ENCODE measurements around the gene RPL26. TPM values are rescaled to one million over a fixed set of nuclear protein-coding genes. Genes with fewer than 3 reads are reported as not detected.

The RPL26 gene
- 1,768 TPM for polyA plus RNA-seq (2013, experiment 1 of 2; ENCODE audit: insufficient read length)
- 1,919 TPM for polyA plus RNA-seq (2013, experiment 2 of 2; ENCODE audit: insufficient read length)

DNA sequence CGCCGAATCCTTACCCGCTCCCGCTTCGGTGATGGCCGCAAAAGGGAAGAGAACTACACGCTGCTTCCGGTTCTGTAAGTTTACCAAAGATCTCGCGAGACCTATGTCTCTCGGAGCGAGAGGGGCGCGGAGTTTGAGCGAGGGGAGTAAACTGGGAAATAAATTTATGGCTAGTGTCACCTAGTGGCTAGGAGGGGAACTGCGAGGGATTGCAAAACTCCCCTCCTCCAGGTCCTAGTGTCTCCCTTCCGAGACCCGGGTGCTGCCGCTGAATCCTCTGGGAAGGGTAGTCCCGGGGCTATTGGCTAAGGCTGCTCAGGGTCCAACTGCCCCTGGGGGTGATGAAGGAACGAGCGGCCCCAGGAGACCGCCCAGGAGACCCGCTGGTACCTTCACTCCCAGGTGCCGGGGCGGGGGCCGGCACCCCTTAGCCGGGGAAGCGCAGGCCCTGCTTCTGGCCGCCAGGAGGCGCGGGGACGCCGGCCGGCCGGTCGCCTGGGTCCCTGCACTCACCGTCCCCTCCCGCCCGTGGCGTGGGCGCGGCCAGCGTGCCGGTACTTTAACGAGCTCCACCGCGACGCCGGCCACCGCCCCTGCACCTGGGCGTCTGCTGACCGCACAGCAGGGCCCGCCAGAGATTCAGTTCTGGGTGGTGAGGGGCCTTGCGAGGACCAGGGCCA lies at the start of gene RPL26:
TSS of gene RPL26 (minus strand) at position 51 of the 680 bp plus-strand sequence. CDS start 883 bp downstream, outside the sequence.
- peak; percentile 99 for DNase-seq

DNA sequence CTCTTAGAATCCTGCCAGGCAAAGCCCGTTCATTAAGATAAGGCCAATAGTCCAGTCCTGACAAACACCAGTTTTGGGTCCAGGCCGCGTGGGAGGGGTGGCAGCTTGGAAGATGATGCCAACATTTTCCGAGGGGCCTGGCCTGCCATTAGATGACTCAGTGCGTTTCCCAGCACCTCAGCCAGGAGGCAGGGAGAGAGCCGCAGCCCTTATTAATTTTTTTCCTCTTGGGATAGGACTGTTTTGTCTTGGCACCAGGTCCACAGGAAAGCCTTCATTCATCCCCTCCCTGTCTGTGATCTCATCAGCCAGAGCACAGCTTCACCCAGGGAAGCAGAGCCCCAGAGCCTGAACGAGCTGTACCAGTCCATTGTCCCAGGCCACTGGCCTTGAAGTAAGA lies 48.0 kb upstream of the RPL26 start:
- no peak for DNase-seq

DNA sequence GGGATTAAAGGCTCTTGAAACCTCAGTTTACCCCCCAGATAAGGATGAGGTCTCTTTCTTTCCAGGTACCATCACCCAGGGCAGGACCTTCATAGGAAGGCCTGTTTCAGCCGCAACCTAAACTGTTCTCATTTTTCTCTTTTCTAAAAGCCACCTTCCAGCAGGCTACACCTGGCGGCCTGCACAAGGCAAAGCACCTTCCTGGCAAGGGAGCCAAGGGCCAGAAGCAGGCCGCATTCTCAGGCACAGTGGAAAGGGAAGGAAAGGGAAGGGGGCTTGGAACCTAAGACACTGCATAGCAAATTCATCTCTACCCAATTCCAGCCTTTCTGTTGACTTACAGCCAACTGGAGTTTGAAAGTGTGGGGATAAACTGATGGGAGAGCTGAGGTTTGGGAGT lies 43.8 kb upstream of the RPL26 start:
- DNase-seq = no peak

DNA sequence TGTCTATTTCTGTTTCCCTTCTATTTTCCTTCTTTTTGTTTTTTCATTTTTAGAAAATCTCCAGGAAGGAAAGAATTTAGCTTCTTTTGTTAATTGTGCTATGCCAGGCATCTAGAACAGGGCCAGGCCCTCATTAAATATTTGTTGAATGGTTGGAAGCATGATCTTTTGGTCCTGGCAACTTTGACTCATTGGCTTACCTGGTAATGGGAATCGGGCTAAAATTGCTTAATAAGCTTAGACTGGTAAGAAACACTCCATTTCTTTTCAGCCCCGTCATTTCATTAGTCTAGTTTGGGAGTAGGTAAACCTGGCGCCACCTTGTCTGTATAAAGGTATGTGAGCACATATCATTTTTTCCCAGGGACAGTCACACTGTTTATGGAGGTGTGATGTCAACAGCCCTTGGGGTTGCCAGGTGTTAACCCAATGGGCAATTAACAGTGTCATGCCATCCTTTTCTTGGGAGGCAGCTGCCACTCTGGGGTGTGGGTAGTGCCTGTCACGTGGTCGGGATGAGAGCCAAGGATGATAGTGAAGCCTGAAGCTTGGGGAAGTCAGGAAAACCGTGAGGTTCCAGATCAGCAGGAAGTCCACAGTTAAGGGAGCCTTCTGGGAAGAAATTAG lies 43.2 kb upstream of the RPL26 start:
- no peak for DNase-seq

DNA sequence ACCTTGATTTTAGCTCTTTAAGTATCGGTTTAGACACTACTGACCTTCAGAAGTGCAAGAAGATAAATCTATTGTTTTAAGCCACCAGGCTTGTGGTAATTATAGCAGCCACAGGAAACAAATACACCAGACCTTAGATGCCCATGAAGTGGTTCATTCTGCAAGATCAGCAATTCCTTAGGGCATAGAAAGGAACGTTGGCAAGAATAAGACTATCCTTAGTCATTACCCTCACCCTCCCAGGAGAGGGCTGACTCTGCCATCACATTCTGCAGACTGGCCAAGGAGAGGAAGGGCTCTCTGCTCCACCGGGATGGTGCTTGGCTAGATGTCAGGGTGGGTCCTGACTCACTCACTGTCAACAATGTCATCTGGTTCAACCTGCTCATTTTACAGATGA lies 38.6 kb upstream of the RPL26 start:
- peak; percentile 24 for DNase-seq

GRCh38 chr17:8420041-8420934 lies 37.3 kb upstream of the RPL26 start:
- DNase-seq = peak; percentile 7

- DNase-seq = no peak
These were observed 36.3 kb upstream of the RPL26 start for GRCh38 chr17:8419305-8419704.

GRCh38 chr17:8418471-8418870 lies 35.5 kb upstream of the RPL26 start:
- no peak for DNase-seq

GRCh38 chr17:8417806-8418205 lies 34.8 kb upstream of the RPL26 start:
- no peak for DNase-seq

DNA sequence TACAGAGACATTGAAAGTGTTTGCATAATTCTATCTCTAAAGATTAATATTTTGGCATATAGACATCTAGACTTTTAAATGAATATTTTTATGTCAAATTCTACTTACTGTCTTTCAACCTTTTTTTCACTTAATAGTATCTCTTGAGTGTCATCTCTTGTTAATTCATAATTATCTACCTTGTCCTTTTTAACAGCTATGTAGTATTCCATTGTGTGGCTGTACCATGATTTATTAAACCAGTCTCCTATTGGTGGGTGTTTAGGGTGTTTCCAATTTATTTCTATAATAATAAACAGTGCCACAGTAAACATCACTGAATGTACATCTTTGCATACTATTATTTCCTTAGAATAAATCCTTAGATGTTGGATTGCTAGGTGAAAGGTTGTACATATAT lies 30.9 kb upstream of the RPL26 start:
- DNase-seq = no peak

GRCh38 chr17:8413328-8413727 lies 30.3 kb upstream of the RPL26 start:
- no peak for DNase-seq

DNA sequence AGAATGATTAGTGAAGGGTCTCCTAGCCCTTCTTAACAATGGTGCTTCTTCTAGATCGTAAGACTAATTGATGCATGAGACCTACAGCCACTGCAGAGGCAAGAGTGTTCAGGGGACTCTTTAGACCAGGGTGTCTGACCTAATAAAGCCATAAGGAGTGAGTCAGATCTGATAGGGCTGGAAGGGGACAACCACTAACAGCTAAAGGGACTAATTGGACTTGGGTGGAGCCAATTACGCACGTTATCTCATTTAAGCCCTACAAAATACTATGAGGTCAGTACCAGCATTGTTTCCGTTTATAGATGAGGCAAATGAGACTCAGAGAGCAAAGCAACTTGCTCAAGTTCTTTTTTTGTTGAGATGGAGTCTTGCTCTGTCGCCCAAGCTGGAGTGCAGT lies 29.1 kb upstream of the RPL26 start:
- DNase-seq = no peak

DNA sequence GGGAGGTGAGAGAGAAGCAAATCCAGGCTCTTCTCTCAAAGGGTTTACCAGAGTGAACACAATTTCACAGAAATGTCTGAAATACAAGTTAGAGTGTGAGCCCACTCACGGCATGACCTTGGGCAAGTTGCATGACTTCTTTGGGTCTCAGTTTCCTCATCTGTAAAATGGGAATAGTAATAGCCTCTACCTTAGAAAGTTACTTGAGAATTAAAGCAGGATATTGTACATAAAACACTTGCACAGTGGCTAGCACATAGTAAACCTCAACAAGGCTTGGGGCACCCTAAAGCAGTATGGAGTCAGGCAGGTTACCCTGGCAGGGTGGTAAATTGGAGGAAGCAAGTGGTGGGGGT lies 27.9 kb upstream of the RPL26 start:
- no peak for DNase-seq

DNA sequence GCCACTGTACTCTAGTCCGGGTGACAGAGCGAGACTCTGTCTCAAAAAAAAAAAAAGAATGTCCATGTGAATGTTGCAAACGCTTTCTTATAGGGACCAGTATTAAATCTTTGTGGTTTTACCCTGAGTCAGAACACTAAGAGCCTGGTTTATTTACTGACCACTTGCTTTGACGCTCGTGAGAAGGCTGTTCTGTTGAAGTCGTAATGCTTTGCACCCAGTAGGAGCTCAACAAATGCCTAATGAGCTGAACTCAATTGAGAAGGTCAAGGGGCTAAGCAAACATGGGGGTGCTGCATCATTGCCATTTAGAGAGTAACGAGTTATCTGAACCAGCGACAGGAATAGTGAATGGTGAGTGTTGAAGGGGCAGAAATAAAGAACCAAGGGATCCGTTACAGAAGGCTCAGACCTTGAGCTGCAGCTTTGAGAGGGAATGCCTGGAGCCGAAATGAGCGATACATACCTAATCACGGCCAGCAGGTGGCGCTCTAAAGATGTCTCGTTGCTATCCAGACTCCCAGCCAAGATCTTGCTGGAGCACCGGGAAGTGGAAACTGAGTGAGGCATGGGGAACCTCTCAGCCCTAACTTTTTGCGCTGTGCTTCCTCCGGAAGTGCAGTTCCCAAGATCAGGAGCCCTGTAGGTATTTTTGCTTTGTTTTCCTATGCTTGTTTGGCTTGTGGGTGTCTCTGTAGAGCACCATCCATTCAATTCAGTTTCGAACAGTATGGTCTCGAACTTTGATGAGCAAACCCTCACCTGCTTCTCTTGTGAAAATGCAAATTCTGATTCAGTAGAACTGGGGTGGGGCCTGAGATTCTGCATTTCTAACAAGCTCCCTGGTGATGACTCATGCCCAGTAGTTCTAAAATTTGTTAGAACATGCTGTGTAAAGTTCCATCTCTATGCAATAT lies 27.2 kb upstream of the RPL26 start:
- DNase-seq = peak; percentile 84

- DNase-seq = no peak
These were observed 25.4 kb upstream of the RPL26 start for GRCh38 chr17:8408371-8408770.

- DNase-seq = no peak
These were observed 23.2 kb upstream of the RPL26 start for GRCh38 chr17:8406174-8406573.

DNA sequence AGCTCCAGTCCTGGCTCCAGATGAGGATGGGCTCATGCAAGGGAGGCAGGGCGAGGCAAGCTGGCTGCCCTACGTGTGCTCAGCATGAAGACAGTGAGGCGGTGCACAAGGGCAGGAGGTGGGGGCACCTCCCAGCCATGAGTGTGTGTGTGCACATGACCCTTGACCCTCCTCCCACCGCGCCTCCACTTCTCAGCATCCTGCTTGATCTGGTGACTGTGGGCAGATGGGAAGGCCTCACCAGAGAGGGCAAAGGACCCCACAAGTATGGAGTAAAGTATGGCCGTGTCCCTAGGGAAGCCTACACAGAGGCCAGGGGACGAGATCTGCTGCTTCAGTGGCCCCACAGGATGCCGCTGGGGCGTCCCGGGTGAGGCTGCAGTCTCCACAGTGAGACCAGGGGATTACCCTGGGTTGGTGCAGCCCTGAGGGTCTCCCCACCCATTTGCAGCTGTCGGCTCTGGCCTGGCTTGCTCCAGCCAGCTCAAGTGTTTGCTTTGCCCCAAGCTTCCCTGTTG lies 22.6 kb upstream of the RPL26 start:
- DNase-seq = no peak

- DNase-seq = no peak
These were observed 20.0 kb upstream of the RPL26 start for GRCh38 chr17:8402921-8403536.

DNA sequence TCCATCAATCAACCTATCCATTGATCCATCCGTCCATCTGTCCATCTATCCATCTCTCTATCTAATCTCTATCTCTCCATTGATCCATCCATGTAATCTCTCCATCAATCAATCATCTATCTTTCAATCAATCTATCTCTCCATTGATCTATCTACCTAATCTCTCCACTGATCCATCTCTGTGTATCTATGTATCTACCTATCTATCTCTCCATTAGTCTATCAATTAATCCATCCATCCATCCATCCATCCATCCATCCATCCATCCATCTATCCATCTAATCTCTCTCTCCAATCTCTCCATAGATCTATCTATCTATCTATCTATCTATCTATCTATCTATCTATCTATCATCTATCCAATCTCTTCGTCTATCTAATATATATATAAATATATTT lies 18.1 kb upstream of the RPL26 start:
- DNase-seq = no peak

DNA sequence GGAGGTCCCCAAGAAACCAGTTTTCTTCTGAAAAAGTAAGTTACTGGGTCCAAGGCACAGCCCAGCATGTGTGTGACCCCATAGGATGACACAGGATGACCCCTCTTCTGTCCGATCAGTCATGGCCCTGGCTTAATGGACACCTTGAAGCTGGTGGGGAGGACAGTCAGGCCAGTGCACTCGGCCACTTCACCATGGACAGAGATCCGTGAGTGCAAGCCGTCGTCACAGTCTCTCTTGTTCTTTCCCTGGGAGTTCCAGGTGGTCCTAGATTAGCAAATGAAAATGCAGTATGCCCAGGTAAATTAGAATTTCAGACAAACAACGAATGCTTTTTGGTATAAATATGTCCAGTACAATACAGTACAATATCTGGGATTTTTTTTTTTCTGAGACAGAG lies 16.0 kb upstream of the RPL26 start:
- no peak for DNase-seq

DNA sequence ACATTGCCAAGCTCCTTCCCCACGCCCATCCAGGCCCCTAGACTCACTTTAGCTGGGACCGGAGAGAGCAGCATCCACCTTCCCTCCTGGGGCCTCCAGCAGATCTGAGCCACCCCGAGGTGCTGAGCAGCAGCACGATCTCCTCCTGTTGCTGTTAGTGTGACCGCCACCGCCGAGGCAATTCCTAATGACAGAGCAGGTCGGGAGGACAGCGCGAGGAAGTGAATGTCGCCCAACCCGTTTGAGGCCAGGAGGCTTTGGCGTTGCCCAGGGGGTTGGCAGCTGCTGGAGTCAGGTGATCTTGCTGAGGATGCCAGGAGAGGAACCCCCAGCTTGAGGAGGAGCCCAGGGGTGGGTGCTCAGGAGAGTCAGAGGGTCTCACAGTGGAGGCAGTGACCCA lies 14.6 kb upstream of the RPL26 start, which contains the start of gene RNF222:
TSS of gene RNF222 (minus strand) at position 192 of the 400 bp plus-strand sequence. CDS start 4,366 bp downstream, outside the sequence.
- no peak for DNase-seq
